GM06990 (cell line): ENCODE results near the gene SEMA5A.

ENCODE experiments used
- DNase-seq: peaks from one replicate; pipeline ENCODE4 v3.0.0-alpha.2; 2011; ENCODE audit not compliant: insufficient read length; ENCODE audit errors: extremely low read depth
- H3K27me3 ChIP-seq: replicated peaks from 2 replicates; pipeline ENCODE4 v1.6.0; 2011; ENCODE audit warnings: low read length; ENCODE audit not compliant: control insufficient read depth, insufficient read depth
- H3K36me3 ChIP-seq: 2 replicates; pipeline ENCODE4 v1.5.1; 2011; ENCODE audit warnings: low read length; ENCODE audit not compliant: control insufficient read depth, insufficient read depth
- H3K4me3 ChIP-seq: replicated peaks from 2 replicates; pipeline ENCODE4 v1.5.1; 2011; ENCODE audit warnings: low read depth, mild to moderate bottlenecking, control low read depth, low read length
- TF ChIP-seq, protein P1 (sequence below): IDR thresholded peaks from 2 replicates; pipeline ENCODE4 v1.5.1; 2011; ENCODE audit warnings: low read length, control low read depth, mild to moderate bottlenecking, inconsistent platforms; ENCODE audit not compliant: insufficient read depth, poor library complexity, severe bottlenecking

The SEMA5A gene

DNA sequence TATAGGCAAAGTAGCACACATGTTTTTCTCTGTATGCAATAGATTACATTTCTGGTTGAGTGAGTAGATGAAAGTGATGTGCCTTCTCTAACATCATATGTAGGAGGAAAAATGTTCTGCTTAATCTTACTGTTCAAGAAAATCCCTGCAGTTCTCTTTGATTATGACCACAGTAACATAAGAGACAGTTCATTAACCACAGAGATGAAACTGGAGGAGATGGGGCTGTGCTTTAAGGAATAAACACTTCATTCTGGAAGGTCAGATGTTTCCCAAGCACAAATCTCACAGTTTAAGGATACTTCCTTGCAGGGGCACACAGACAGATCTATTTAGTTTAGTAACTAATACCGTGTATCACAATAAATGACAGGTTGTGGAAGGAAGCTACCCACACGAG lies 150.2 kb downstream of the SEMA5A start:
- TF ChIP-seq, protein P1, sequence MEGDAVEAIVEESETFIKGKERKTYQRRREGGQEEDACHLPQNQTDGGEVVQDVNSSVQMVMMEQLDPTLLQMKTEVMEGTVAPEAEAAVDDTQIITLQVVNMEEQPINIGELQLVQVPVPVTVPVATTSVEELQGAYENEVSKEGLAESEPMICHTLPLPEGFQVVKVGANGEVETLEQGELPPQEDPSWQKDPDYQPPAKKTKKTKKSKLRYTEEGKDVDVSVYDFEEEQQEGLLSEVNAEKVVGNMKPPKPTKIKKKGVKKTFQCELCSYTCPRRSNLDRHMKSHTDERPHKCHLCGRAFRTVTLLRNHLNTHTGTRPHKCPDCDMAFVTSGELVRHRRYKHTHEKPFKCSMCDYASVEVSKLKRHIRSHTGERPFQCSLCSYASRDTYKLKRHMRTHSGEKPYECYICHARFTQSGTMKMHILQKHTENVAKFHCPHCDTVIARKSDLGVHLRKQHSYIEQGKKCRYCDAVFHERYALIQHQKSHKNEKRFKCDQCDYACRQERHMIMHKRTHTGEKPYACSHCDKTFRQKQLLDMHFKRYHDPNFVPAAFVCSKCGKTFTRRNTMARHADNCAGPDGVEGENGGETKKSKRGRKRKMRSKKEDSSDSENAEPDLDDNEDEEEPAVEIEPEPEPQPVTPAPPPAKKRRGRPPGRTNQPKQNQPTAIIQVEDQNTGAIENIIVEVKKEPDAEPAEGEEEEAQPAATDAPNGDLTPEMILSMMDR, result no peak
- Histone ChIP-seq H3K36me3 (no peaks in the 10 kb centered on the region), H3K4me3 (no peak overlapping the region), H3K27me3 (no peaks in the 10 kb centered on the region)
- no peak for DNase-seq

GRCh38 chr5:9394221-9394620 lies 151.7 kb downstream of the SEMA5A start:
- DNase-seq, result no peak
- TF ChIP-seq, protein P1, result no peak
- Histone ChIP-seq H3K27me3 (no peaks in the 10 kb centered on the region), H3K4me3 (no peak overlapping the region), H3K36me3 (no peaks in the 10 kb centered on the region)

DNA sequence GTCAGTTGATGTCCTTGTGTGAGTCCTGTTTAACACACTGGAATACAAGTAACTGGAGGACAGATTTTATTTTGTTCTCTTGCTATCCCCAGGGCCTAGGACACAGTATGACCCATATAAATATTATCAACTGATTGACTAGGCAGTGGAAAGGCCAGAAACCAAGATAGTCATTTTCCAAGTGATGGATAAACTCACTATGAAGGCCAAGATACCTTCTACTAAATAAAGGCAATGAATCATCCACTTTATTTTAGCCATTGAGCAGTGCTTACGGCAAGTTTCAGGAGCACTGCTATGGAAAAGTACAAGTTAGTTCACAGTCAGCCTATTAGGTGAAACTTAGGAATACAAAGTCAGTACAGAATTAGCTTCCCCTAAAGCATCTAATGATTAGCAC lies 153.2 kb downstream of the SEMA5A start:
- no peaks in the 10 kb centered on the region for H3K27me3 ChIP-seq
- H3K36me3 ChIP-seq, result no peaks in the 10 kb centered on the region
- H3K4me3 ChIP-seq, result no peak overlapping the region
- no peak for DNase-seq
- TF ChIP-seq, protein P1, result no peak

GRCh38 chr5:9391080-9391479 lies 154.8 kb downstream of the SEMA5A start:
- DNase-seq, result no peak
- TF ChIP-seq, protein P1, result no peak
- no peak overlapping the region for H3K4me3 ChIP-seq
- H3K36me3 ChIP-seq, result no peaks in the 10 kb centered on the region
- no peaks in the 10 kb centered on the region for H3K27me3 ChIP-seq

DNA sequence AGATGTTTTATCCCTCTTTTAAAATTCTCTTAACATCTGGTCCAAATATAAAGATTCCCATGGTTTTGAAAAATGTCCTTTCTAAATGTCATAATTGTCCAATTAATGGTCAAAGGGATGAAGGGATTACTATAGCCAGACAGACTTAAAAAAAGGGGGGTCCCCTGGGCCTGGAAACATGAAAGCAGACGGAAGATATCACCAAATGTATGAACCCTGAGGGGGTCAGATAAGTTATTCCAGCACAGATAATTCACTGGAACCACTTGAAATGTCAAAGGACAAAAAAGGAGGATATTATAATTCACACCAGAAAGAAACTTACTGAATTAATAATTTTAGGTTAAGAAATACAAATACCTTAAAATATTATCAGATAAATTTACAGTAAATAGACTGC lies 155.8 kb downstream of the SEMA5A start:
- Histone ChIP-seq H3K27me3 (no peaks in the 10 kb centered on the region), H3K4me3 (no peak overlapping the region), H3K36me3 (no peaks in the 10 kb centered on the region)
- TF ChIP-seq, protein P1, result no peak
- no peak for DNase-seq

DNA sequence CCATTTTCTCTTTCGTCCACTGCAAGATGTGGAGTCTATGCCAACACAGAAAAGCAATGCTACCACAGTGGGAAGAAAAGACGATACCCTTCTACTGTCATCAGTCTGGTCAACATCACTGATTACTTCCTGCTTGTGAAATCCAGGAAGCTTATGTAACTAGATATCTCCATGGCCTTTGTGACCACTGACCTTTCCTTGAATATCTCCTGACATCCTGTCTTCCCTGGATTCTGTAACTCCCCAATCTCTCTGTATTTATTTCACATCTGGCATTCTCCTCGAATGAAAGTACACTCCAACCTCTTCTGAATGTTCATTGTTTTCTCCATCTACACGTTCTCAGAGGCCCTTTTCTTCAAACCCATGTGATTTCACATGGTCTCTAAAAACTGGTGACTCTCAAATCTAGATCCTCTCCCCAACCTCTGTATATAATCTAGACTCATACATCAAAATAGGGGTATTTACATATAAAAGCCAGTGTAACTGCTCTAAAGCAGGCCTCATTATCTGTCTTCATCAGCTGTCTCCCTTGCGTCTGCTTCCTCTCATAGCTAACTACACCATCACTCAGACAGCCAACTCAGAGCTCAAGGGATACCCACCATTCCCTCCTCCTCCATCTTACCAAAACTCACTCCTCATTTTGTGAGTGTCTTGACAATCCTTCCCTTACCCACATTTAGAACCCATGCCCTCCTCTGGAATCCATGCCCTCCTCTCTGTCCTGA lies 156.8 kb downstream of the SEMA5A start:
- Histone ChIP-seq H3K36me3 (no peaks in the 10 kb centered on the region), H3K27me3 (no peaks in the 10 kb centered on the region), H3K4me3 (no peak overlapping the region)
- TF ChIP-seq, protein P1, result no peak
- no peak for DNase-seq
